Muscle layer of duodenum (tissue), 2 donors: Measurements from ENCODE around the gene SF3B6.

ENCODE experiments used
- H3K27ac ChIP-seq: one replicate; pipeline ENCODE4 v1.7.0; 2013; ENCODE audit warnings: mild to moderate bottlenecking, low read length
- H3K27me3 ChIP-seq: one replicate; pipeline ENCODE4 v1.7.0; 2013; ENCODE audit warnings: low read depth, mild to moderate bottlenecking, control low read depth, low read length
- H3K36me3 ChIP-seq, 2 donors: one replicate each; pipeline ENCODE4 v1.7.0; 2013; ENCODE audit warnings: low read length in 2 of 2, control low read depth in 1 of 2, mild to moderate bottlenecking in 1 of 2; ENCODE audit not compliant: insufficient read depth in 2 of 2, control insufficient read depth in 1 of 2
- H3K4me1 ChIP-seq, 2 donors: one replicate each; pipeline ENCODE4 v1.7.0; 2013; ENCODE audit warnings: low read length in 2 of 2, mild to moderate bottlenecking in 2 of 2, control low read depth in 1 of 2, moderate library complexity in 1 of 2; ENCODE audit not compliant: insufficient read depth in 2 of 2, control insufficient read depth in 1 of 2
- H3K4me3 ChIP-seq, 2 donors: one replicate each; pipeline ENCODE4 v1.7.0; 2013; ENCODE audit warnings: low read length in 2 of 2, low read depth in 1 of 2, mild to moderate bottlenecking in 1 of 2
- H3K9me3 ChIP-seq, 2 donors: one replicate each; pipeline ENCODE4 v1.7.0; 2013; ENCODE audit warnings: low read length in 2 of 2, control low read depth in 1 of 2, mild to moderate bottlenecking in 1 of 2; ENCODE audit not compliant: control insufficient read depth in 1 of 2
- donor health status: healthy.

The SF3B6 gene

GRCh38 chr2:24017711-24018110, 58.4 kb downstream of the SF3B6 start:
- Histone ChIP-seq H3K4me3 (no peak overlapping the region), H3K9me3 (no peaks in the 10 kb centered on the region), H3K27me3 (no peaks in the 10 kb centered on the region), H3K36me3 (peaks cover 0 to 3% of the 10 kb centered on the region in 2 donors), H3K27ac (no peak overlapping the region), H3K4me1 (no peaks in the 10 kb centered on the region)
